GM21515 (cell line): ENCODE data around the gene ATP6V1C2.
"Not testable (repeated sequence)": the region's sequence is repeated elsewhere in the genome, so short reads cannot be mapped to it uniquely, and the experiment has no call there.

Experiments
- ATAC-seq: cut with Tn5 transposase; IDR thresholded peaks from one replicate; pipeline ENCODE4 v1.9.1; 2021; ENCODE audit not compliant: unreplicated experiment

The ATP6V1C2 gene

DNA sequence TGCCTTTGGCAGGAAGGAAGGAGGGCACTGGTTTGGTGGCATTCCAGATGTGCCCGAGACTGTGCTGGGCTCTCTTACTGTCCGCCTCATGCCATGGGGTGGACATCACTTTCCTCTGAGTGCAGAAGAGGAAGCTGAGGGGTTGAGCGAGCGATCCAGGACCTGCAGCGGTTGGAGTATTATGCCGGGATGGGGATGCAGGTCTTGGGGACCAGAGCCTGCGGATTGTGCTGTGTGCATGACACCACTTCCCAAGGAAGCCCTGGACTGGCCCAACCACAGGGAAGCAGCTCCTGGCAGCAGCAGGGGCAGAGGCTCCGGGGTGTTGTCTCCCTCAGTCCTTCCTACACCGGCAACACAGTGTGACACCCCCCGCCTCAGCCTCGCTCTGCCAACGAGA, 44.5 kb downstream of the ATP6V1C2 start:
- ATAC-seq, result no peak

DNA sequence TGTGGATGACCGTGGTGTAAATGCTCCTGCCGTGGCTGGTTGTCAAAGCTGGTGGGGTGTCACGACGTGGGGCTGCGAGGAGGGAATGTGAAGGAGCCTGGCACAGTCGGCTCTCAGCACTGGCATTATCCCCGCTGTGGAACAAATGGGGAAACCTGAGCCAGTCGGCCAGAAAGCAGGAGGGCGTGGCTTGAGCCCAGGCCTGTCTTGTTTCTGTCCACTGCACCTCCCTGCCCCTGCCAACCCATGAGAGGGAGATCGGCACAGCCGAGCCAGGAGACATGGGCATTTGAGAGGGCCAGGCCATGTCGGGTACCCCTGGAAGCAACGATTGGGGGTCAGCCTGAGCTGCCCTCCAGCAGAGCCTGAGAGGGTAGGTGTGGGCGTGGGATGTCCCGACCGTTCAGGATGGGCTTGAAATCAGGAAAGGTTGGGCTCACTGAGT, 46.7 kb downstream of the ATP6V1C2 start:
- no peak for ATAC-seq

DNA sequence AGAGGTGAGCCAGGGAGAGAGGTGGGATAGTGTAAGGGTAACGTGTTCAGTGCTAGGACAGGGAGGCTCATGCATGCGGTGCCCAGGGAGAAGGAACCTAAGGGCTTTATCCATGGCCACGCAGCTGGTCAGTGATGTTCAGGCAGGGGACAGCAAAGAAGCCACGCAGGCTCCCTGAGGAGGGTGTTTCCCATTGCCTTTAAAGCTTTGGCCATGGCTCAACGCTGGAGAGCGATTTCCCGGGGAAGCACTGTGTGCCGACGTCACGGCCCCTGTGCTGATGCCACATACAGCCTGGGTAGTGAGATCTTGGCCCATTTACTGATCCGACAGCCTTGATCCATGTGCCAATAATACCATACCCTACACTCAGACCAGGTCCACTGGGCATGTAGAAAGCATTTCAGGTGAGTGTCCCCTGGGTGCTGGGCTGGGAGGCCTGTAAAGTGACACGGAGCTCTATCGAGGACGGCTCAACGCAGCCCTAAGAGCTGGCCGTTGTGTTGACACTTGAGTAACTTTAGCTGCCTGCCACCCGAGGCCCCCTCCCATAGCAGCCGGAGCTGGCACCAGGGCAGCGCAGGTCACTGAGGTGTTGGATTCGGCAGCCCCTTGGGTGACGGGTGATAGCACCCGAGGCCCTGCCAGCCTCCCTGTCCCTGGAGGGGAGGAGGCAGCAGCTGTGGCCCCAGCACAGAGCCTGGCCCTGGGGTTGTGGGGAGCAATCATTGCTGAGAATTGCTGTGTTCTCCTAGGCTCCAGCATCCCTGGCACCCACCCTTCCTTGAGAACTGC, 49.7 kb downstream of the ATP6V1C2 start:
- no peak for ATAC-seq

DNA sequence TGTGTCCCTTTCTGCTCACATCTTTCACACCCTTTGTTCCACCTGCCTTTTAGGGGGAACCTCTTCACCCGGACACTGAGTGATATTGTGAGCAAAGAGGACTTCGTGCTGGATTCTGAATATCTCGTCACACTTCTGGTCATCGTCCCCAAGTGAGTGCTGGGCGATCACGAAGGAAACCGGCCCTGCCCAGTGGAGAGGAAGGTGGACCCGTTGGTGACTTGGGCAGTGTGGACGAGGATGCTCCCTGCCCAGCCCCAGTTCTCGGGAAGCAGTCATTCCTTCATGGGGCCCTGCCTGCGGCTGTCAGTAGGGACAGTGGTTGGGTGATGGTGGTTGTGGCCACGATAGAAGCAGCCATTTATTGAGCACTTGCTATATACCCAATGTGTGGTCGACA, 50.4 kb downstream of the ATP6V1C2 start:
- ATAC-seq, result no peak

DNA sequence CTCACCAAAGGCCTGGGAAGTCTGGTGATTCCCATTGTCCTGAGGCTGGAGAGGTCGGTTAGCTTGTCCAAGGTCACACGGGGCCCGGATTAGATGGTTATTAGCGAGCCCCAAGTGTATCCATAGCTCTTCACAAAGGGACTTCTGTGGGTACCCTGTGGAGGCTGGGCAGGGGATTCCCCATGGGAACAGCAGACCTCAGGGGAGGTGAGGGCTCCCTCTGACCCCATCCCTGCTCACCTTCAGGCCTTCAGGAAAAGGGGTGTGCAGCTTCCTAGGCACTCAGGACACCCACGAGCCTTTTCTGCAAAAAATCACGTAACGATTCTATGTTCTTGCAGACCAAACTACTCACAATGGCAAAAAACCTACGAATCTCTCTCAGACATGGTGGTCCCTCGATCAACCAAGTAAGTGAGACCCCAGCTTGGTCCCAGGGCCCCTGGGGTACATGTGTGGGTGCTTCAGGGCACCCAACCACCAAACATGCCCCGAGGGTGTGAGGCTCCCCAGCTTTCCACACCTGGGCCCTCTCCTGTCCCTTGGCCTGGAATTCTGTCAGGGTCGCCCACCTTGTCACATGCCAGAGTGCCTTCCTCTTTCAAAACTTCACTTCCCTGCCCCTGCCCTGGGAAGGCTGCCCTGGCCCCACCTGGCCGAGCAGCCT, 50.9 kb downstream of the ATP6V1C2 start:
- no peak for ATAC-seq

DNA sequence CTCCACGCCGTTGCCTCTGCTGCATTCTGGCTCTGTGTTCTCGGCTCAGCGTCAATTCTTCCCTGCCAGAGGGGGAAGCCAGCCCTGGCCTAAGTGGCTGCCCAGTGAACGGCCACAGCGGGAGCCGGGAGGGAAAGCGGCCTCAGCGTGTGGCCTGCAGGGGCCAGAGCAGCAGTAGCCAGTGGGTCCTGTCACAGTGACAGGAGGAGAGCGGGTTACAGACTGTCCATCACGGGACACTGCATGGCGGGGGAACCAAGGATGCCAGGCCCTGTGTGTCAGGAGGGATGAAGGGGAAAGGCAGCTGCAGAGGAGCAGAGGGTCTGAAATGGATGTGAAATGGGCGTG, 51.4 kb downstream of the ATP6V1C2 start:
- ATAC-seq, result no peak

DNA sequence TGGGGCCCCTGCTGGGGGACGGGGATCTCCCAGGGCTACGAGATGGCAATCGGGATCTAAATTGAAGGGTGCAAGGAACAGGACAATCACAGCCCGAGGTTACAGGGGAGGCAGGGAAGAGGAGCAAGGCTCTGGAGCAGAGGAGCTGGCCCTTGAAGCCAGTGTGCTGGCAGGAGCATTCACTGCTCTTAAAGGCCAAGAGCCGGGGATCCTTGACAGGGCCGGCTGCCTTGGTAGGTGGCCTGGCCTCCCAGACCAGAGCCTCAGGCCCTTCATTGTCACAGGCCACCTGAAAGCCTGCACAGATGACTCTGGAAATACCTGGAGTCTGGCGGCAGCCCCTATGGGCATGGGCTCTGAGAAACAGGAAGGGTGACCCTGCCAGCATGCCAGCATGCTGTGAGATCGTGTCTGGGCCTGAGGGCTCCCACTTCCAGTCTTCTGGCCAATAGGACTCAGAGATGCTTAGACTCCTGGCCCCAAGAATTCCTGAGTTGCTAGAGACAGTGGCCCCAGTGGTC, 52.5 kb downstream of the ATP6V1C2 start:
- ATAC-seq, result no peak

- ATAC-seq, result no peak
These were observed 53.0 kb downstream of the ATP6V1C2 start for GRCh38 chr2:10774394-10774793.

GRCh38 chr2:10775021-10775780, 53.8 kb downstream of the ATP6V1C2 start:
- no peak for ATAC-seq

DNA sequence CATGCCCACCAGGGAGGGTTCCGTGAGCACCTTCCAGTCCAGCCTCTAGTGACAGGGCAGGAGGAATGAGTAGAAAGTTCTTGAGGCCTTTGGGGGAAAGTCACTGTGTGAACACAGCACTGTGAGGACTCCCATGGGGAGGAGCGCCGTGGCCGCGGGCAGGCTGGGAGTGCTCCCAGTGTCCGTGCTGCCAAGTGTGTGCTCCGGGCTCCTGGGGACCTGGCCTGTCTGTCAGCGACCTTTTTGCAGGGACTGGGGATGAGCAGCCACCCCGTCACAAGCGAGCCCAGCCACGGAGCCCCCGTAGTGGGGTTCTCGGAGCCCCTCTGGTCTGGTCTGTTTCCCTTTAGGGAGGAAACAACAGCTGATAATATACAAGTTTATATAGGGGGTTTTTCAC, 54.4 kb downstream of the ATP6V1C2 start:
- no peak for ATAC-seq

DNA sequence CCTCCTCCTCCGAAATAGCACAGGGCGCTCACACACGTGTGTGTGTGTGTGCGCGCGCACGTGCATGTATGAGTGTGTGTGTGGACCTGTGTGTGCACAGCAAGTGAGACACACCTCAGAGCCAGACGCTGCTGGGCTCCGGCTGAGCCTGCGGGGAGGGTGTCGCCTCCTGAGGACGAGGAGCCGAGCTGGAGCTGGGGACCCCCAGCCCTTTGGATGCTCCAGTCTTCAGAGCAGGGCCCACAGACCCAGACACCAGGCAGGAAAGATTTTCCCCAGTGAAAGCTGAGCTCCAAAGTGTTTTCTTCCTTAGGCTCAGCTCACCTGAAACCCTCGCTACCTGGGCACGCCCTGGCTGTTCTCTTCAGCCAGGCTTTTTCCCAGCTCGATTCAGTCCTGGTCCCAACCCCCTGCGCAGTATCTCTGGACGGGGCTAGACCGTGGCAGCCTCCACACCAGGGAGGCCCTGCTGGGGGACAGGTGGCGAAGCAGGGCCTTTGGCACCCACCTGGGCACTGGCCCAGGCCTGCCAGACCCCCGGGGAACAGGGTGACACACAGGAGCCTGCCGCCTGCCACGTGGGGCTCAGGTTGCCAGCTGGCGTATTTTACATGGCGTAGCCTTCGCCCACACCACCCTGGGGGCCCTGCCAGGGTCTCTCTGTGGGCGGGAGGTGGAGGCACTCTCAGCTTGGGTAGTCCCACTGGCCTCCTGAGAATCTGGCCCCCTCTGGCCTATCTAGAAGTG, 55.0 kb downstream of the ATP6V1C2 start:
- ATAC-seq, result no peak

- ATAC-seq, result no peak
These were observed 55.8 kb downstream of the ATP6V1C2 start for GRCh38 chr2:10777111-10777841.

GRCh38 chr2:10777842-10778723, 56.7 kb downstream of the ATP6V1C2 start:
- no peak for ATAC-seq

DNA sequence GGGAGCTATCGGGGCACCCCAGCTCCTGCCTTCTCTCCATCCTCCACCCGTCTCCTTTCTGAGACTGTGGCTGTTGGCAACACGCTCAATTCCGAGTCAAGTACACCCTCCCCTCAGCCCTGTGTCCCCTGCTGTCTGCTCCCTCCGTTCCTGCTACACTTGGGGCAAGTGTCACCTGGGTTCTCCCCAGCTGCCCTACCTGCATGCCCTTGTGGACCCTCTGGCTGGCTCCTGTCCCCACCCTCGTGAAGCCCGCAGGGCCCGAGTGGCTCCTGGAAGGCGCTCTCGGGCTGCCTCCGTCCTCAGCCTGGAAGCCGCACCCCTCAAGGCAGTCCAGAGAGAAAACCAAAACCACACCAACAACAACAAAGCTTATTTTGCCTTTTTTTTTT, 57.3 kb downstream of the ATP6V1C2 start:
- ATAC-seq, result no peak

DNA sequence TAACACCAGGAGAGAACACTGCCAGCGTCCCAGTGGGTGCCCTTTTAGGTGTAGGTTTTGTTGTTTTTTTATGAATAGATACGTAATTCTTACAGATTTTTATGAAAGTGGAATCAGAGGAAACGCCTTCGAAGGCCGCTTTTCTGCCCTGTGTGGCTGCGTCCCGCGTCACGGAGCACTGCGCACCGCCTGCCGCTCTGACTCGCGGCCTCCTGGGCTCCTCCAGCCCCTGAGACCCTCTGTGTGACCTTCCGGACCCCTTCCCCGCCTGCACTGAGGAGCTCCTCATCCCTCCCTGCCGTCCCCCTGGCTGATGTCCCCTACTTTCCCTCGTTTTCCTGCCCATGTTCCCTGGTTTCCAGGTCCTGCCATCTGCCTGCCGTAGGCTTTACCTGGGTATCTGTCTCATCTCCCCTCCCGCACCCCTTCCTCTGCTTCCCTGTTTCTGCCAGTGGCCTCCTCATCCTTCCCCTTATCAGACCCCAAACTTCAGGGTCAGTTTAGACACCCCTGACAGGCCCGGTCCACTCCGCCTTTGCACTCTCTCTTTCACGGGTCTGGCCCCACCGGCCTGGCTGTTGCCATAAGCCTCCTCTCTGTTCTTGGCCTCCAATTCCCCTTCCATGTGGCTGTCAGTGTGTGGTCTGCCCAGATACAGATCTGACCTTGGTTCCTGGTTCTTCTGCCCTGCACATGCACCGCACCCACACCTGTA, 58.5 kb downstream of the ATP6V1C2 start:
- ATAC-seq, result no peak

DNA sequence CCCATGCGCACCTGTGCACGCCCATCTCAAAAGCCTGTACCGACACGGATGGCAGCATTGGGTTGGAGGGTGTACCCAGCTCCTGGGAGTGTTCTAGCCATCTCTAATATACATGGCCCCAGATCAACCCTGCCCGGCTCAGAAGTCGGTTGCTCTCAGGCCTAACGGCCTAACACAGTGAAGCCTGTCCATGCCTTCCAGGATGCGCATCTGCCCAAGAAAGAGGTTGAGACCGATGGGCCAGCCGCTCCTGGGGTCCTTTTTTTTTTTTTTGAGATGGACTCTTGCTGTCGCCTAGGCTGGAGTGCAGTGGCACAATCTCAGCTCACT, 59.0 kb downstream of the ATP6V1C2 start:
- ATAC-seq, result no peak

GRCh38 chr2:10780821-10781220, 59.4 kb downstream of the ATP6V1C2 start:
- ATAC-seq, result not testable (repeated sequence)

- ATAC-seq, result no peak
These were observed 60.3 kb downstream of the ATP6V1C2 start for GRCh38 chr2:10781746-10782145.

- ATAC-seq, result no peak
These were observed 62.0 kb downstream of the ATP6V1C2 start for GRCh38 chr2:10783421-10783820.
